NT2/D1 (cell line): ENCODE results near the gene CYSRT1.

Experiments
- SUZ12 ChIP-seq: IDR thresholded peaks from 2 replicates; pipeline ENCODE4 v1.6.1; 2011; ENCODE audit not compliant: insufficient read length, insufficient read depth; ENCODE audit errors: extremely low read depth
- YY1 ChIP-seq: IDR thresholded peaks from 2 replicates; pipeline ENCODE4 v1.6.1; 2011; ENCODE audit not compliant: insufficient read length, insufficient read depth
- ZNF274 ChIP-seq: IDR thresholded peaks from 2 replicates; pipeline ENCODE4 v1.6.1; 2011; ENCODE audit warnings: mild to moderate bottlenecking, low read depth, low read length

DNA sequence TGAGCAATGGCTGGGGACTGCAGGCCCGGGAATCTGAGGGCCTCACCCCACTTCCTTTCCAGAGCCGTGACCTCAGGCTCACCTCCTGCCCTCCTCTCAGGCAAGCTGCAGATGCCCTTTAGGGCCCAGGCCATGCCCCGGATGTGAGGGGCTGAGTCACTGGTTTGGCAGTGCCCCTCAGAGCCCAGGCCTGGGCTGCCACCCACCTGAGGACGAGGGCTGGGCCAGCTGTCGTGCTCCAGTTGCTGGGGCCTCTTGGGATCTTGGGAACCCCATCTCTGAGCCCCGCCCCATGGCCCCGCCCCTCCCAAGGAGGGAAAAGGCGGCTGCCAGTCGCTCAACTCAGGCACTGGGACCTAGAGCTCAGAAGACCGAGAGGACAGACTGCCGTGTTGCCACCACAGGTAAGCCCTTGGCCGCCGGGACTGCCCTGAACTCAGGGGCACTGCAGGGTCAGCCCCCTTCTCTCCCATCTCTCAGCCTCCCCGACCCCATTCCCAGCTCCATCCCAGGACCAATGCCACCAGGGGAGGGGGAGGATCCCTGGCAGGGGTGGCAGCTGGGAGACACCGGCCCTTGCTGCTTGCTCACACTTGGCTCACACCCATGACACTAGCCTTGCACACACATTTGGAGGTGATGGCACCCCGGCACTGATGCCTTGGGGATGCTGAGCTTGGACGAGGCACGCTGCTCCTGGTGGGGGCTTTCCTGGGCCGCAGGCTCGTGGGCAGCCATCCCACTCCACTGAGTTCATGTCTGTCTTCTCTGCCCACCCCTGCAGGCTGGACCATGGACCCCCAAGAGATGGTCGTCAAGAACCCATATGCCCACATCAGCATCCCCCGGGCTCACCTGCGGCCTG is at the start of gene CYSRT1:
- no peak for TF ChIP-seq ZNF274
- no peak for TF ChIP-seq YY1
- no peak for TF ChIP-seq SUZ12
